Suprapubic skin (tissue), 4 donors: Measurements from ENCODE around the gene PDXDC1. TPM values are rescaled to one million over a fixed set of nuclear protein-coding genes. Genes with fewer than 3 reads are reported as not detected.
"Not testable (repeated sequence)": the region's sequence is repeated elsewhere in the genome, so short reads cannot be mapped to it uniquely, and the experiment has no call there.

Source experiments
- DNase-seq, 2 donors: peaks; one replicate each; pipeline ENCODE4 v3.0.0-alpha.2; 2019; ENCODE audit warnings: low spot score in 2 of 2
- H3K27ac ChIP-seq: fragments of 200-600 bp; sonication (generic); one replicate; pipeline ENCODE4 v1.5.1; 2019
- H3K27me3 ChIP-seq: fragments of 200-600 bp; sonication (generic); one replicate; pipeline ENCODE4 v1.5.1; 2019
- H3K36me3 ChIP-seq: fragments of 200-600 bp; sonication (generic); one replicate; pipeline ENCODE4 v1.5.1; 2019
- H3K4me1 ChIP-seq: fragments of 200-600 bp; sonication (generic); one replicate; pipeline ENCODE4 v1.5.1; 2019
- H3K4me3 ChIP-seq: fragments of 200-600 bp; sonication (generic); one replicate; pipeline ENCODE4 v1.5.1; 2019; ENCODE audit warnings: mild to moderate bottlenecking
- H3K9me3 ChIP-seq: fragments of 200-600 bp; sonication (generic); one replicate; pipeline ENCODE4 v1.5.1; 2019
- POLR2A ChIP-seq, 2 donors: fragments of 450-650 bp; IDR thresholded peaks; one replicate each; pipeline ENCODE4 v1.6.1; 2017; ENCODE audit warnings: antibody characterized with exemption in 2 of 2, mild to moderate bottlenecking in 2 of 2, moderate library complexity in 2 of 2
- WGBS: methylation state at CpG from one replicate; pipeline ENCODE4 v1.1.5; 2018; 5-methylcytosine and 5-hydroxymethylcytosine counted together
- total RNA-seq, 4 donors: library from RNA; depleted of rRNA; stranded (reverse); fragments of >200 nt; gene quantifications; one replicate each; pipeline ENCODE4 v1.1.0, GENCODE V29; 2016

Gene PDXDC1
- total RNA-seq, 4 donors from 2014 or later: 37.8 to 81.0 (median 62.4) TPM

GRCh38 chr16:15154650-15155562 is 180.1 kb downstream of the PDXDC1 start:
- peak; percentile 87 to 94 for DNase-seq
- not testable (repeated sequence) for H3K9me3 ChIP-seq, H3K27me3 ChIP-seq, H3K36me3 ChIP-seq, H3K4me1 ChIP-seq
- peak in 1 of 2 donors; percentile 57 for TF ChIP-seq POLR2A (IDR thresholded peaks at IDR 0.05)
- peak overlapping the region; percentile 85 for H3K27ac ChIP-seq
- under 1% methylated on average over 26 of the region's 80 CpGs for WGBS
- H3K4me3 ChIP-seq: peak overlapping the region; percentile 53

- H3K36me3 ChIP-seq, H3K4me1 ChIP-seq, H3K9me3 ChIP-seq, H3K27me3 ChIP-seq, H3K4me3 ChIP-seq, H3K27ac ChIP-seq, DNase-seq: not testable (repeated sequence)
- 83% methylated on average over 5 of the region's 8 CpGs for WGBS
Measured at GRCh38 chr16:15157644-15158043, 182.8 kb downstream of the PDXDC1 start.

- H3K9me3 ChIP-seq, H3K27ac ChIP-seq, H3K4me3 ChIP-seq, DNase-seq, H3K36me3 ChIP-seq, H3K4me1 ChIP-seq, H3K27me3 ChIP-seq: not testable (repeated sequence)
- 96% methylated on average over 4 of the region's 5 CpGs for WGBS
Measured at GRCh38 chr16:15159671-15160070, 184.8 kb downstream of the PDXDC1 start.

- not testable (repeated sequence) for H3K27me3 ChIP-seq, H3K36me3 ChIP-seq, H3K9me3 ChIP-seq
Measured at GRCh38 chr16:15160571-15160970, 185.7 kb downstream of the PDXDC1 start.

GRCh38 chr16:15163055-15163454 is 188.2 kb downstream of the PDXDC1 start:
- H3K27me3 ChIP-seq, H3K4me1 ChIP-seq, H3K36me3 ChIP-seq, DNase-seq, H3K4me3 ChIP-seq, H3K9me3 ChIP-seq, H3K27ac ChIP-seq: not testable (repeated sequence)
- 85% methylated on average over 1 of the region's 1 CpG for WGBS

More at GRCh38 chr16:15160571-15160970, 185.7 kb downstream of the PDXDC1 start:
- WGBS: 97% methylated on average over 9 of the region's 10 CpGs
- DNase-seq, H3K4me1 ChIP-seq, H3K27ac ChIP-seq, H3K4me3 ChIP-seq: not testable (repeated sequence)

GRCh38 chr16:15166177-15166576 is 191.4 kb downstream of the PDXDC1 start:
- H3K4me1 ChIP-seq, H3K27me3 ChIP-seq, H3K27ac ChIP-seq, H3K36me3 ChIP-seq, H3K4me3 ChIP-seq, H3K9me3 ChIP-seq, DNase-seq: not testable (repeated sequence)

GRCh38 chr16:15168303-15168702 is 193.5 kb downstream of the PDXDC1 start:
- not testable (repeated sequence) for DNase-seq, H3K27me3 ChIP-seq, H3K4me1 ChIP-seq, H3K36me3 ChIP-seq, H3K9me3 ChIP-seq, H3K27ac ChIP-seq, H3K4me3 ChIP-seq
- WGBS: 69% methylated on average over 3 of the region's 3 CpGs

- not testable (repeated sequence) for H3K9me3 ChIP-seq, H3K36me3 ChIP-seq, H3K27me3 ChIP-seq, H3K4me1 ChIP-seq, H3K4me3 ChIP-seq, H3K27ac ChIP-seq, DNase-seq
- WGBS: 72% methylated on average over 4 of the region's 5 CpGs
Measured at GRCh38 chr16:15168953-15169652, 194.3 kb downstream of the PDXDC1 start.

- DNase-seq, H3K4me1 ChIP-seq, H3K9me3 ChIP-seq, H3K27ac ChIP-seq, H3K4me3 ChIP-seq, H3K36me3 ChIP-seq, H3K27me3 ChIP-seq: not testable (repeated sequence)
- 81% methylated on average over 3 of the region's 3 CpGs for WGBS
Measured at GRCh38 chr16:15179909-15180308, 205.1 kb downstream of the PDXDC1 start.

GRCh38 chr16:15180946-15181345 is 206.1 kb downstream of the PDXDC1 start:
- not testable (repeated sequence) for H3K4me1 ChIP-seq, DNase-seq, H3K4me3 ChIP-seq, H3K27me3 ChIP-seq, H3K27ac ChIP-seq, H3K36me3 ChIP-seq, H3K9me3 ChIP-seq
- WGBS: 90% methylated on average over 1 of the region's 1 CpG

GRCh38 chr16:15184000-15184399 is 209.2 kb downstream of the PDXDC1 start:
- H3K4me3 ChIP-seq, H3K4me1 ChIP-seq, DNase-seq, H3K27ac ChIP-seq, H3K27me3 ChIP-seq, H3K9me3 ChIP-seq, H3K36me3 ChIP-seq: not testable (repeated sequence)
- WGBS: no CpG with 5 or more reads among the region's 1 CpG

Other genes with a start within 250 kb of the PDXDC1 start
- 1 to 10 TPM in 3 of 4 donors, not detected in 1; 2.0 to 4.0 (median 2.8) TPM for gene NPIPA2, start 232.5 kb upstream of the PDXDC1 start, total RNA-seq
- 10 to 100 TPM; 34.6 to 56.5 (median 46.7) TPM for gene NOMO1, start 141.3 kb upstream of the PDXDC1 start, total RNA-seq
- 100 to 1,000 TPM in 1 of 4 donors, 10 to 100 TPM in 3; 76.1 to 187 (median 78.8) TPM for gene NPIPA1, start 37.6 kb upstream of the PDXDC1 start, total RNA-seq
- gene NTAN1, start 81.0 kb downstream of the PDXDC1 start, total RNA-seq: 10 to 100 TPM; 41.0 to 59.1 (median 50.1) TPM
- 10 to 100 TPM; 20.0 to 30.1 (median 23.5) TPM for gene RRN3, start 119.2 kb downstream of the PDXDC1 start, total RNA-seq